Thyroid gland (tissue), 4 donors: ENCODE measurements around the gene F13A1.

Experiments used
- CTCF ChIP-seq, 6 experiments: fragments of 200-600 bp in 3 of 6; fragments of 450-650 bp in 3 of 6; sonication (generic) in 3 of 6; IDR thresholded peaks; one replicate each; pipeline ENCODE4 v1.5.1; 2016 to 2019; ENCODE audit warnings: antibody characterized with exemption in 6 of 6, mild to moderate bottlenecking in 2 of 6, inconsistent platforms in 1 of 6, moderate library complexity in 1 of 6
- POLR2A ChIP-seq, 2 donors: fragments of 450-650 bp; IDR thresholded peaks; one replicate each; pipeline ENCODE4 v1.6.1; 2017; ENCODE audit warnings: antibody characterized with exemption in 2 of 2, mild to moderate bottlenecking in 2 of 2, moderate library complexity in 1 of 2

GRCh38 chr6:6277413-6277812 lies 43.0 kb downstream of the F13A1 start:
- TF ChIP-seq CTCF (IDR thresholded peaks at IDR 0.05) (no peak), POLR2A (IDR thresholded peaks at IDR 0.05) (no peak)
